NOMO-1 treated with DMSO at 0.1 percent for 48 hours (cell line): ENCODE results near the gene NTN1.

Source experiments
- DNase-seq: peaks from one replicate; lab custom pipeline; 2025; ENCODE audit not compliant: unreplicated experiment; lab: John Stamatoyannopoulos, UW

The NTN1 gene

GRCh38 chr17:9229160-9229825 lies 208.0 kb downstream of the NTN1 start:
- no peak for DNase-seq

- DNase-seq, result no peak
Observed at GRCh38 chr17:9229826-9230201, 208.5 kb downstream of the NTN1 start.

GRCh38 chr17:9230346-9230745 lies 209.0 kb downstream of the NTN1 start:
- no peak for DNase-seq

GRCh38 chr17:9230861-9231260 lies 209.6 kb downstream of the NTN1 start:
- no peak for DNase-seq

GRCh38 chr17:9231449-9232154 lies 210.3 kb downstream of the NTN1 start:
- DNase-seq, result no peak

GRCh38 chr17:9232155-9232475 lies 210.8 kb downstream of the NTN1 start:
- DNase-seq, result no peak

- peak; percentile 22 for DNase-seq
Observed at GRCh38 chr17:9232591-9233270, 211.4 kb downstream of the NTN1 start.

GRCh38 chr17:9233271-9233599 lies 211.9 kb downstream of the NTN1 start:
- DNase-seq, result no peak

GRCh38 chr17:9233761-9234160 lies 212.5 kb downstream of the NTN1 start:
- no peak for DNase-seq

- DNase-seq, result no peak
Observed at GRCh38 chr17:9234389-9234945, 213.2 kb downstream of the NTN1 start.

GRCh38 chr17:9235346-9235745 lies 214.0 kb downstream of the NTN1 start:
- no peak for DNase-seq

GRCh38 chr17:9236286-9237052 lies 215.2 kb downstream of the NTN1 start:
- DNase-seq, result no peak

GRCh38 chr17:9237053-9237410 lies 215.7 kb downstream of the NTN1 start:
- no peak for DNase-seq

GRCh38 chr17:9237661-9238301 lies 216.5 kb downstream of the NTN1 start:
- no peak for DNase-seq

- DNase-seq, result no peak
Observed at GRCh38 chr17:9238340-9239245, 217.3 kb downstream of the NTN1 start.

GRCh38 chr17:9239246-9239792 lies 218.0 kb downstream of the NTN1 start:
- no peak for DNase-seq

GRCh38 chr17:9239793-9240658 lies 218.7 kb downstream of the NTN1 start:
- peak; percentile 81 for DNase-seq

- no peak for DNase-seq
Observed at GRCh38 chr17:9240659-9241370, 219.5 kb downstream of the NTN1 start.
